A673 (cell line): ENCODE data around the gene PIP4K2C. TPM values are rescaled to one million over a fixed set of nuclear protein-coding genes. Genes with fewer than 3 reads are reported as not detected.
"Not testable (repeated sequence)": the region's sequence is repeated elsewhere in the genome, so short reads cannot be mapped to it uniquely, and the experiment has no call there.

ENCODE experiments used
- BruUV-seq: library from RNA; stranded (reverse); fragments of 400-500 nt; replicated peaks from 2 replicates; lab custom pipeline; 2021; lab: Mats Ljungman, UMichigan
- CTCF ChIA-PET: fragments of 300-600 bp; sonication (Branson Sonifier 250); formaldehyde crosslinking; loops from one replicate; lab custom pipeline; 2022; ENCODE audit warnings: antibody characterized with exemption; lab: Charles Lee
- POLR2A ChIA-PET: fragments of 300-600 bp; sonication (Branson Sonifier 250); formaldehyde crosslinking; loops from one replicate; lab custom pipeline; 2022; ENCODE audit warnings: antibody characterized with exemption; ENCODE audit not compliant: low non-redundant PET; lab: Charles Lee
- DNase-seq: peaks from one replicate; pipeline ENCODE4 v3.0.0-alpha.2; 2015; ENCODE audit warnings: low spot score
- H3K27ac ChIP-seq: fragments of 200-600 bp; sonication (generic); 2 replicates; pipeline ENCODE4 v1.5.1; 2016; ENCODE audit warnings: mixed run types, low read depth, mild to moderate bottlenecking, mixed read lengths, antibody characterized with exemption, low read length; ENCODE audit not compliant: poor library complexity, severe bottlenecking
- H3K27me3 ChIP-seq: fragments of 200-600 bp; sonication (generic); replicated peaks from 2 replicates; pipeline ENCODE4 v1.6.1; 2017; ENCODE audit warnings: mixed run types, low read depth, mild to moderate bottlenecking, mixed read lengths, antibody characterized with exemption, low read length; ENCODE audit not compliant: insufficient read depth, poor library complexity
- H3K36me3 ChIP-seq: fragments of 200-600 bp; sonication (generic); 2 replicates; pipeline ENCODE4 v1.6.1; 2016; ENCODE audit warnings: mixed run types, mild to moderate bottlenecking, mixed read lengths, antibody characterized with exemption, low read length; ENCODE audit not compliant: insufficient read depth, poor library complexity, severe bottlenecking
- H3K4me1 ChIP-seq: fragments of 200-600 bp; sonication (generic); 2 replicates; pipeline ENCODE4 v1.6.1; 2017; ENCODE audit warnings: mixed run types, mild to moderate bottlenecking, mixed read lengths, antibody characterized with exemption, low read length; ENCODE audit not compliant: insufficient read depth, poor library complexity, severe bottlenecking
- H3K4me3 ChIP-seq: fragments of 200-600 bp; sonication (generic); 2 replicates; pipeline ENCODE4 v1.5.1; 2016; ENCODE audit warnings: low read depth, mixed run types, mild to moderate bottlenecking, mixed read lengths, low read length; ENCODE audit not compliant: poor library complexity, severe bottlenecking
- H3K9me3 ChIP-seq: fragments of 200-600 bp; sonication (generic); 2 replicates; pipeline ENCODE4 v1.6.1; 2016; ENCODE audit warnings: mixed run types, low read depth, mild to moderate bottlenecking, mixed read lengths, antibody characterized with exemption, low read length; ENCODE audit not compliant: poor library complexity, severe bottlenecking
- EZH2 ChIP-seq: fragments of 200-600 bp; sonication (generic); IDR thresholded peaks from 2 replicates; pipeline ENCODE4 v1.6.1; 2017; ENCODE audit warnings: borderline replicate concordance, low read depth, mild to moderate bottlenecking, mixed read lengths, antibody characterized with exemption, low read length; ENCODE audit not compliant: poor library complexity, severe bottlenecking
- intact Hi-C: fragments of 100-400 bp; cut with micrococcal nuclease; formaldehyde crosslinking; loops from one replicate; pipeline ENCODE4 v1.10.0; 2022; ENCODE audit not compliant: unreplicated experiment
- total RNA-seq: library from RNA; stranded (reverse); gene quantifications from 2 replicates; pipeline ENCODE4 v1.2.3, GENCODE V29; 2021
- TF ChIP-seq, protein P1 (sequence below): fragments of 300-800, 200-600 bp; sonication (generic); conservative IDR thresholded peaks from 2 replicates; pipeline ENCODE4 v1.5.1; 2017; ENCODE audit warnings: low read depth, mild to moderate bottlenecking, antibody characterized with exemption, low read length, moderate library complexity, mixed read lengths

The PIP4K2C gene
- total RNA-seq, 1 experiment from 2014 or later: 34.9 TPM

DNA sequence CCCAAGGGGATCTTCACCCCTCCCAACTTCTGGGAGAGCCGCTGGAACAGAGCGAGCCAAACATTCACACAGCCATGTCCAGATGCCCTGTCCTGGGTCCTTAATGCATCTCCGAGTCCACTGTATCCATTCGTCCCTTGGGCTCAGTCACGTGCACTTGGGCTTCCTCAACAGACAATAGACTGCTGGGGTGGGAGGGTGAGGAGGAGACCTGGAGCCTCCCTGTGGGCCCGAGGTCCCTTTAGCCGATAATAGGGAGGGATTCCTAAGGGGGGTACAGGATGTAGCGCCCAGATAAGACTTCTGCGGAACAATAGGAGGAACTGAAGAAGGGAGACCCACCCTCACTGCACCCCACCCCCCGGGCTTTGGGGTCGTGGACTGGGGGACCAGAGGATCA lies 26.9 kb downstream of the PIP4K2C start:
- no peak overlapping the region for H3K27ac ChIP-seq
- H3K9me3 ChIP-seq: no peaks in the 10 kb centered on the region
- ChIA-PET CTCF (no interaction called here), POLR2A (no interaction called here)
- DNase-seq: no peak
- BruUV-seq: no TSS peak
- H3K27me3 ChIP-seq: peaks cover 13% of the 10 kb centered on the region
- peaks cover 19% of the 10 kb centered on the region for H3K4me1 ChIP-seq
- TF ChIP-seq, protein P1, sequence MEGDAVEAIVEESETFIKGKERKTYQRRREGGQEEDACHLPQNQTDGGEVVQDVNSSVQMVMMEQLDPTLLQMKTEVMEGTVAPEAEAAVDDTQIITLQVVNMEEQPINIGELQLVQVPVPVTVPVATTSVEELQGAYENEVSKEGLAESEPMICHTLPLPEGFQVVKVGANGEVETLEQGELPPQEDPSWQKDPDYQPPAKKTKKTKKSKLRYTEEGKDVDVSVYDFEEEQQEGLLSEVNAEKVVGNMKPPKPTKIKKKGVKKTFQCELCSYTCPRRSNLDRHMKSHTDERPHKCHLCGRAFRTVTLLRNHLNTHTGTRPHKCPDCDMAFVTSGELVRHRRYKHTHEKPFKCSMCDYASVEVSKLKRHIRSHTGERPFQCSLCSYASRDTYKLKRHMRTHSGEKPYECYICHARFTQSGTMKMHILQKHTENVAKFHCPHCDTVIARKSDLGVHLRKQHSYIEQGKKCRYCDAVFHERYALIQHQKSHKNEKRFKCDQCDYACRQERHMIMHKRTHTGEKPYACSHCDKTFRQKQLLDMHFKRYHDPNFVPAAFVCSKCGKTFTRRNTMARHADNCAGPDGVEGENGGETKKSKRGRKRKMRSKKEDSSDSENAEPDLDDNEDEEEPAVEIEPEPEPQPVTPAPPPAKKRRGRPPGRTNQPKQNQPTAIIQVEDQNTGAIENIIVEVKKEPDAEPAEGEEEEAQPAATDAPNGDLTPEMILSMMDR: no peak
- TF ChIP-seq EZH2: no peak
- H3K4me3 ChIP-seq: no peak overlapping the region
- intact Hi-C loops: no loop called here
- peaks cover 10% of the 10 kb centered on the region for H3K36me3 ChIP-seq

GRCh38 chr12:57618431-57618830 lies 27.4 kb downstream of the PIP4K2C start:
- intact Hi-C loops, H3K9me3 ChIP-seq, DNase-seq, CTCF ChIA-PET, BruUV-seq, H3K4me3 ChIP-seq, H3K36me3 ChIP-seq, POLR2A ChIA-PET, H3K27ac ChIP-seq: not testable (repeated sequence)
- peaks cover 13% of the 10 kb centered on the region for H3K27me3 ChIP-seq
- H3K4me1 ChIP-seq: peaks cover 19% of the 10 kb centered on the region

DNA sequence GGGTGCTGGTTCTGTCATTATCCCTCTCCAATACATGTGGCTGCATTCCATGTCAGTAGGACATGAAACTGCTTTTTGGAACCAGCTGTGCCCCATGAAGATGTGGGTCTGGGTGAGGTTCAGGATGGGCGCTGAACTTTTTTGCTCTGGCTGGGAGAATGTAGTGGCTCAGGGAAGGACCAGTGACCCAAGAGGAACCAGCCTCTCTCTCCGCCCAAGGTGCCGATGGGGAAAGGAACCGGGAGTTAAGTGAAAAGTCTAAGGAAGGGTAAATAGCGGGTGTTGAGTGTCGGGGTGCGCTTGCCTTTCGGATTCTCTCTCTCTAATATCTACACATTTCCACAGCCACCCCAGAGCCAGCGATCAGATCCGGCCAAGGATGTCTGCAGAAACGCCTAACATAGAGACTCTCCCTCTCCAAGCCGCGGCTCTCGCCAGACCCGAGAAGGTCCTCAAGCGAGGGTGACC lies 28.0 kb downstream of the PIP4K2C start:
- CTCF ChIA-PET: interaction anchor here (0.9 to 2.6 kb wide), 2 partner anchors 34 to 36 kb away, joined by 3 to 9 read pairs; no protein-coding TSS in a partner anchor
- BruUV-seq: no TSS peak
- Histone ChIP-seq H3K27ac (no peak overlapping the region), H3K36me3 (peaks cover 10% of the 10 kb centered on the region), H3K9me3 (no peaks in the 10 kb centered on the region), H3K4me1 (peaks cover 15% of the 10 kb centered on the region), H3K27me3 (peaks cover 13% of the 10 kb centered on the region), H3K4me3 (no peak overlapping the region)
- POLR2A ChIA-PET: no interaction called here
- DNase-seq: no peak
- intact Hi-C loops: no loop called here
- no peak for TF ChIP-seq EZH2
- TF ChIP-seq, protein P1: no peak
